GM12865 (cell line): ENCODE data around the gene PSMA5.
"Not testable (repeated sequence)": the region's sequence is repeated elsewhere in the genome, so short reads cannot be mapped to it uniquely, and the experiment has no call there.

Experiments used
- DNase-seq: peaks from one replicate; pipeline ENCODE4 v3.0.0; 2010; ENCODE audit warnings: low read depth
- H3K4me3 ChIP-seq: 2 replicates; pipeline ENCODE4 v1.5.1; 2011; ENCODE audit warnings: mild to moderate bottlenecking, low read depth, low read length, control low read depth
- TF ChIP-seq, protein P1 (sequence below): IDR thresholded peaks from 2 replicates; pipeline ENCODE4 v1.5.1; 2011; ENCODE audit warnings: low read length, control low read depth, low read depth, inconsistent platforms; ENCODE audit not compliant: insufficient read depth; ENCODE audit errors: missing control alignments

The PSMA5 gene

DNA sequence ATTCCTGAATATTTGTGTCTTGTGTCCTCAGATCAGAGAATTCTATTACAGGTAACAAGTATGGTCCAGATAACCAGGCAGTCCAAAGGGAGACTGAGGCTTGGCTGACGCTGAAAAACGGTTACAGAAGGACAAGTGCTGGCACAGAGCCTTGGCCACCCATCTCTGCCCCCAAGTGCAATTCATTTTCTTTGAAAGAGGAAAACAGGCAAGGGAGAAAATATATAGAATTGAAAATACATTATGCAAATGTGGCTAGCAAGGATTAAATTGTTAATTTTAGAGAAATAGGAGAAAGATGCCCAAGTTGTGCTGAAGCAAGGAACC lies 29.8 kb downstream of the PSMA5 start:
- TF ChIP-seq, protein P1, sequence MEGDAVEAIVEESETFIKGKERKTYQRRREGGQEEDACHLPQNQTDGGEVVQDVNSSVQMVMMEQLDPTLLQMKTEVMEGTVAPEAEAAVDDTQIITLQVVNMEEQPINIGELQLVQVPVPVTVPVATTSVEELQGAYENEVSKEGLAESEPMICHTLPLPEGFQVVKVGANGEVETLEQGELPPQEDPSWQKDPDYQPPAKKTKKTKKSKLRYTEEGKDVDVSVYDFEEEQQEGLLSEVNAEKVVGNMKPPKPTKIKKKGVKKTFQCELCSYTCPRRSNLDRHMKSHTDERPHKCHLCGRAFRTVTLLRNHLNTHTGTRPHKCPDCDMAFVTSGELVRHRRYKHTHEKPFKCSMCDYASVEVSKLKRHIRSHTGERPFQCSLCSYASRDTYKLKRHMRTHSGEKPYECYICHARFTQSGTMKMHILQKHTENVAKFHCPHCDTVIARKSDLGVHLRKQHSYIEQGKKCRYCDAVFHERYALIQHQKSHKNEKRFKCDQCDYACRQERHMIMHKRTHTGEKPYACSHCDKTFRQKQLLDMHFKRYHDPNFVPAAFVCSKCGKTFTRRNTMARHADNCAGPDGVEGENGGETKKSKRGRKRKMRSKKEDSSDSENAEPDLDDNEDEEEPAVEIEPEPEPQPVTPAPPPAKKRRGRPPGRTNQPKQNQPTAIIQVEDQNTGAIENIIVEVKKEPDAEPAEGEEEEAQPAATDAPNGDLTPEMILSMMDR: no peak
- DNase-seq: no peak
- no peak overlapping the region for H3K4me3 ChIP-seq

- H3K4me3 ChIP-seq: no peak overlapping the region
- no peak for DNase-seq
- TF ChIP-seq, protein P1: no peak
Measured at GRCh38 chr1:109395602-109396512, 30.4 kb downstream of the PSMA5 start.

DNA sequence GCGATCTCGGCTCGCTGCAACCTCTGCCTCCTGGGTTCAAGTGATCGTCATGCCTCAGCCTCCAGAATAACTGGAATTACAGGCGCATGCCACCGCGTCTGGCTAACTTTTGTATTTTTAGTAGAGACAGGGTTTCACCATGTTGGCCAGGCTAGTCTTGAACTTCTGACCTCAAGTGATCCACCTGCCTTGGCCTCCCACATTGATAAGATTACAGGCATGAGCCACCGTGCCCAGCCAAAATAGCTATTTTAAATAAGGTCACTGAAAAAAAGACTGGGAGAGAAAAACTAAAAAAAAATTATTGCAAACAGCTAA lies 31.0 kb downstream of the PSMA5 start:
- H3K4me3 ChIP-seq, DNase-seq: not testable (repeated sequence)

DNA sequence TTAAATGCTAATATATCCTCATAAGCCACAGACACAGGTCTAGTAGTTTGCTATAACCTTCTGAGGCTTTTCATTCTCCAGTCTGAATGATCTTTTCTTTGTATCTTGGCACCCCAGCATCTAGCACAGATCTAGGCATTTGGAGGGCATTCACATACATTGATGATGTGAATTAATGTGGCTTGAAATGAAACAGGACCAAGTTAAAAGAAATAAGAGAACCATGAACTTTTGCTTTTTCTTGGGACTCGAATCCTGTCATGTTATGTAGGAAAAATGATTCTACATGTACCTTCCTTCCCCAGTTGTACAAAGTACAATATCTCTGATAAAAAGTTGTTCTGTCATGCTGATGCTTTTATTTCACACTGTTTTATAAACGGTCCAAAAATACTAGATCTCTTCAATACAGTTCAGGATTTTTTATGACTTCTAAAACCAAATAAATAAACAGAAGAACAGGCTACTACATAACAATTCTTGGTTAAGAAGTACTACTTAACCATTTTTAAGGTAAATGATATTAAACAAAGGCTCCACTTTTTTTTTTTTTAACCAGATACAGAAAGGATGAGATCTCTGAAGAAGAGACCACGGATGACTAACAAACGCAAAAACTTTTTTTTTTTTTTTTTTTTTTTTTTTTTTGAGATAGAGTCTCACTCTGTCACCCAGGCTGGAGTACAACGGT lies 31.5 kb downstream of the PSMA5 start:
- TF ChIP-seq, protein P1: no peak

GRCh38 chr1:109393617-109394233 lies 32.5 kb downstream of the PSMA5 start:
- no peak for DNase-seq
- TF ChIP-seq, protein P1: no peak
- no peak overlapping the region for H3K4me3 ChIP-seq

More for the DNA sequence above, 31.5 kb downstream of the PSMA5 start:
- no peak overlapping the region for H3K4me3 ChIP-seq
- DNase-seq: no peak

DNA sequence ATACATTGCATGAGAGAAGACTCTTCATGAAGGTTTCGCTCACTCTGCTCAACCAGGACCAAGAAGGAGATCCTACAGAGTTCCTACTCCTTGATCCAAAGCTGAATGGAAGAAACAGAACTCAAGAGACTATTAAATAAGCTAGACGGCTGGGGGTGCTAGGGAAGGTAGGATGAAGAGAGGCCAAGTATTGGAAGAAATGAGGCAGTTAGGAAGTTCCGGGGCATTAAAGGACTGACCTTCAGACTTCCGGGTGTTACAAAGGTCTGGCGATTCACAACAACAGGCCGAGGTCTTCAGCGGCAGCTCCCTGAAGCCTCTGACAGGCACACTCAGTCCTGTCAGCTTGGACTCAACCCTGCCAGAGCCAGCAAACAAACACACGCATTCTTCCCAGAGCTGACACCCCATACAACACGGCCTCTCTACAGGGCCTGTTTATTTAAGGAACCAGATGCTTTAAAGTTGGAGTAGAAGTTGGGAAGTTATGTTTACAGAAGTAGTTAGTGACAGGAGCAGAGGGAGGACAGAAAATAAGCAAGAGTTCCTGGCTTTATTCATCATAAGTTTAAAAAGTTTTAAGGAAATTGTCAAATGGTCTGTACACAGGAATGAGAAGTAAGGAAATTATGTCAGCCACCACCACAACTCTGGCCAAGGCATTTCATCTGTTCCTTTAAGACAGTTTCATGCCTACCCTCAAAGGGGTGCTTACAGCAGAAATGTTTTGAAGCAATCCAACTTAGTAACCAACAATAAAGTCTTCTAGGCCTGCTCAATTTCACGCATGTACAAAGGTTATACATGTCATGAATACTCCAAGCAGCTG lies 33.2 kb downstream of the PSMA5 start:
- TF ChIP-seq, protein P1: no peak
- no peak for DNase-seq
- H3K4me3 ChIP-seq: no peak overlapping the region
